Endothelial cell (in vitro differentiated cells): ENCODE measurements around the gene ANO3. TPM values are rescaled to one million over a fixed set of nuclear protein-coding genes. Genes with fewer than 3 reads are reported as not detected.

Experiments used
- DNase-seq: peaks from one replicate; pipeline ENCODE4 v3.0.0; 2021; ENCODE audit warnings: low spot score
- H3K27ac Mint-ChIP-seq: one replicate; pipeline ENCODE4 v1.8.0; 2021; ENCODE audit warnings: mixed read lengths, inconsistent platforms; ENCODE audit not compliant: unreplicated experiment
- H3K27me3 Mint-ChIP-seq: one replicate; pipeline ENCODE4 v1.8.0; 2021; ENCODE audit warnings: mild to moderate bottlenecking, moderate library complexity, mixed read lengths, inconsistent platforms; ENCODE audit not compliant: unreplicated experiment
- H3K36me3 Mint-ChIP-seq: one replicate; pipeline ENCODE4 v1.8.0; 2021; ENCODE audit warnings: mild to moderate bottlenecking, low read depth, mixed read lengths, inconsistent platforms; ENCODE audit not compliant: unreplicated experiment
- H3K4me1 Mint-ChIP-seq: one replicate; pipeline ENCODE4 v1.8.0; 2021; ENCODE audit warnings: mild to moderate bottlenecking, mixed read lengths, inconsistent platforms; ENCODE audit not compliant: unreplicated experiment
- H3K4me3 Mint-ChIP-seq: one replicate; pipeline ENCODE4 v1.8.0; 2021; ENCODE audit warnings: mild to moderate bottlenecking, mixed read lengths, inconsistent platforms; ENCODE audit not compliant: unreplicated experiment
- H3K9me3 Mint-ChIP-seq: one replicate; pipeline ENCODE4 v1.8.0; 2021; ENCODE audit warnings: mixed read lengths, inconsistent platforms; ENCODE audit not compliant: unreplicated experiment
- total RNA-seq: library from RNA; stranded (reverse); fragmentation: NEBNext Ultra II Directional; extraction: Animal tissue kit (Norgen Biotek cat#: 25700); gene quantifications from one replicate; pipeline ENCODE4 v1.2.1, GENCODE V29; 2021; ENCODE audit not compliant: unreplicated experiment
- TF ChIP-seq, protein P1 (sequence below): fragments of 200-600 bp; sonication (generic); IDR thresholded peaks from one replicate; pipeline ENCODE4 v1.5.0; 2021; ENCODE audit warnings: antibody characterized with exemption; ENCODE audit not compliant: unreplicated experiment

ANO3 gene
- total RNA-seq, 1 donor from 2014 or later = 0.36 TPM

DNA sequence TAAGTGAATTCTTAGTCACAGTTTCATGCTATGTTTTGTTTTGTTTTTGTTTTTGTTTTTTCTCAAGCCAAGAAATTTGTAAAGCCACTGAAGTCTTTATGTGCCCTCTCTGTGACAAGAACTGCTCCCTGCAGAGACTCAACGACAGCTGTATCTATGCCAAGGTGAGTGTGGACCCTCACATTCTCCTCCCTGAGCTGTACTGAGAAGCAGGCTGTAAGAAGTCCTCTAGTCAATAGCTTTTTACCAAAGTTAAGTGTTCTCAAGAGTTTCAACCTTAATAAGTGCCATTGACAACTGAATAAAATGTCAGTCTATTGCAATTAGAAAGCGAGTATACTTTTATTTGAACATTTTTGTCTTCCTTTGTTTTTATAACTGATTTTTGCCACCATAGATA, 221.3 kb downstream of the ANO3 start:
- Mint-ChIP-seq H3K4me1 (no peaks in the 10 kb centered on the region), H3K27ac (no peak overlapping the region), H3K4me3 (no peak overlapping the region), H3K36me3 (no peaks in the 10 kb centered on the region), H3K27me3 (no peaks in the 10 kb centered on the region), H3K9me3 (no peaks in the 10 kb centered on the region)
- TF ChIP-seq, protein P1, sequence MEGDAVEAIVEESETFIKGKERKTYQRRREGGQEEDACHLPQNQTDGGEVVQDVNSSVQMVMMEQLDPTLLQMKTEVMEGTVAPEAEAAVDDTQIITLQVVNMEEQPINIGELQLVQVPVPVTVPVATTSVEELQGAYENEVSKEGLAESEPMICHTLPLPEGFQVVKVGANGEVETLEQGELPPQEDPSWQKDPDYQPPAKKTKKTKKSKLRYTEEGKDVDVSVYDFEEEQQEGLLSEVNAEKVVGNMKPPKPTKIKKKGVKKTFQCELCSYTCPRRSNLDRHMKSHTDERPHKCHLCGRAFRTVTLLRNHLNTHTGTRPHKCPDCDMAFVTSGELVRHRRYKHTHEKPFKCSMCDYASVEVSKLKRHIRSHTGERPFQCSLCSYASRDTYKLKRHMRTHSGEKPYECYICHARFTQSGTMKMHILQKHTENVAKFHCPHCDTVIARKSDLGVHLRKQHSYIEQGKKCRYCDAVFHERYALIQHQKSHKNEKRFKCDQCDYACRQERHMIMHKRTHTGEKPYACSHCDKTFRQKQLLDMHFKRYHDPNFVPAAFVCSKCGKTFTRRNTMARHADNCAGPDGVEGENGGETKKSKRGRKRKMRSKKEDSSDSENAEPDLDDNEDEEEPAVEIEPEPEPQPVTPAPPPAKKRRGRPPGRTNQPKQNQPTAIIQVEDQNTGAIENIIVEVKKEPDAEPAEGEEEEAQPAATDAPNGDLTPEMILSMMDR = no peak
- no peak for DNase-seq

DNA sequence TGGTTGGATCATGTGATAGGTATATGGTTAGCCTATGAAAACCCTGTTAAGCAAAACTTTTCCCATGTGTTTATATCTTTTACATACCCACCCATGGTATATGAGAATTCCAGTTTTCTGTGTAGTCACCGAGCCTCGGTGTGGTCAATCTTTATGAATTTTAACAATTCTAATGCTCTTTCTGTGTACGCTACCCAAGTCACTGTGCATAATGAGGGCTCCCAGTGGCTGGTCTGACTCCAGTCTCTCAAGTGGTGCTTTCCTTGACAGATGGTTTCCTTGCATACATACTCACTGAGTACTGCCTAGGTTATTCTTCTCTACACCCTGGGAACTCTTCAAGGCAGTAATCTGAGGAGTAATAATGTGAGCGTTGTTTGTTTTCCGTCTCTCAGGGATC, 222.5 kb downstream of the ANO3 start:
- H3K4me3 Mint-ChIP-seq = no peak overlapping the region
- no peaks in the 10 kb centered on the region for H3K9me3 Mint-ChIP-seq
- no peaks in the 10 kb centered on the region for H3K36me3 Mint-ChIP-seq
- no peaks in the 10 kb centered on the region for H3K4me1 Mint-ChIP-seq
- no peaks in the 10 kb centered on the region for H3K27me3 Mint-ChIP-seq
- TF ChIP-seq, protein P1 = no peak
- no peak for DNase-seq
- H3K27ac Mint-ChIP-seq = no peak overlapping the region

- Mint-ChIP-seq H3K27ac (no peak overlapping the region), H3K4me3 (no peak overlapping the region), H3K36me3 (no peaks in the 10 kb centered on the region), H3K9me3 (no peaks in the 10 kb centered on the region), H3K4me1 (no peaks in the 10 kb centered on the region), H3K27me3 (no peaks in the 10 kb centered on the region)
- TF ChIP-seq, protein P1 = no peak
- no peak for DNase-seq
These were observed 224.7 kb downstream of the ANO3 start for GRCh38 chr11:26556582-26556981.

- no peaks in the 10 kb centered on the region for H3K9me3 Mint-ChIP-seq
- TF ChIP-seq, protein P1 = no peak
- H3K4me1 Mint-ChIP-seq = no peaks in the 10 kb centered on the region
- no peak for DNase-seq
- no peak overlapping the region for H3K4me3 Mint-ChIP-seq
- no peaks in the 10 kb centered on the region for H3K27me3 Mint-ChIP-seq
- H3K36me3 Mint-ChIP-seq = no peaks in the 10 kb centered on the region
- H3K27ac Mint-ChIP-seq = no peak overlapping the region
These were observed 225.7 kb downstream of the ANO3 start for GRCh38 chr11:26557666-26558065.

- TF ChIP-seq, protein P1 = no peak
- H3K36me3 Mint-ChIP-seq = no peaks in the 10 kb centered on the region
- H3K27ac Mint-ChIP-seq = no peak overlapping the region
- H3K27me3 Mint-ChIP-seq = no peaks in the 10 kb centered on the region
- no peaks in the 10 kb centered on the region for H3K4me1 Mint-ChIP-seq
- no peak for DNase-seq
- H3K9me3 Mint-ChIP-seq = no peaks in the 10 kb centered on the region
- no peak overlapping the region for H3K4me3 Mint-ChIP-seq
These were observed 226.3 kb downstream of the ANO3 start for GRCh38 chr11:26558190-26558589.
